ENCODE results near the gene ATXN2. TPM values are rescaled to one million over a fixed set of nuclear protein-coding genes. Genes with fewer than 3 reads are reported as not detected.
"Not testable (repeated sequence)": the region's sequence is repeated elsewhere in the genome, so short reads cannot be mapped to it uniquely, and the experiment has no call there.

The ATXN2 gene
- total RNA-seq, 1 experiment from 2014 or later: 72.9 TPM

DNA sequence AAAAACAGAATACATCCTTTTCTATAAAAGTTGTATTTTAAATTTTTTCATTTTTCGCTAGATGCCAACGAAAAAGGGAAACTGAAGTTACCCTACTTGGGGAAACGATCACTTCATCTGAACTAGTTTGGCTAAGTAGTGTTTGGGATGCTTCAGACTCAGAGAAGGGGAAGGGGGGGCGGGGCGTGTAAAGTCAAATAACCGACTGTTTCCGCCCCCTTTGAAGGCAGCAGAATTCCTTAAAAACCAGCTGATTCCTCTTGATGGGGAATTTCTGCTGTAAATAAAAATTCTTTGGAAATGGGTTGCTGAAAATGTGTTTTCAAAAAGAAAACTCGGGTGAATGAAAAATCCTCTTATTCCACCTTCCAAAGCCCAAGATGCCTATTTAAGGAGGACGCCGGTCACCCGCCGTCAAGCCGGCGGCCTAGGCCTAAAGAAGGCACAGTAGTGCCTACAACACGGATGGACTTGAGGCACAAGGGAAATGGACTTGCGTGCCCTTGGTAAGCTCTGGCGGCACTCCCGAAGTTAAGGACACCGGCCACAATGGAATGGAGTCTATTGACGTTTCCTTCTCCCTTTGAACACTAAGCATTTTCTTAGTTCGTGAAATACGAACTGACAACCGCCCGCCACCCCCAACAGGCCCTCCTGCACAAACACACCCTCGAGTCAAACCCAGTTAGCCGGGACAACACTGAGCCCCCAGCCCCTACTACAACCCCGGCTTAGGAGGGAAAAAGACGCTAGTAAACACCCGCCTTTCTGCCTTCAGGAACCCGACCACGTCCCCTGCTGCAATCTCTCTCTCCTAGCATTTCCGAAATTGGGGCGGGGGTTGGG, 1.9 kb downstream of the ATXN2 start:
- Mint-ChIP-seq H3K27me3 (ENCODE audit: low read depth) (no peaks in the 10 kb centered on the region; the same call in 1 of the 2 replicates), H3K27ac (peak overlapping the region; percentile 93 to 98 (median 94); a peak in 5 of 7 replicates), H3K4me3 (peak overlapping the region; percentile 86 to 95), H3K9me3 (peaks cover 2 to 5% of the 10 kb centered on the region in 2 experiments; a peak in 2 of 5 replicates), H3K36me3 (ENCODE audit: insufficient read depth in 1 of 3, low read depth in 3 of 3) (peaks cover 0 to 8% (median 0%) of the 10 kb centered on the region in 3 experiments; a peak in 3 of 7 replicates), H3K4me1 (peaks cover 22 to 29% of the 10 kb centered on the region in 2 experiments)
- no peak overlapping the region for H2BK15ac ChIP-seq (ENCODE audit: low read depth, low read length)
- no peak overlapping the region for H2AK5ac ChIP-seq (ENCODE audit: insufficient read length, low read length)
- peaks cover 25% of the 10 kb centered on the region; the same call in 1 of the 2 replicates for H3K79me2 ChIP-seq (ENCODE audit: insufficient read depth, low read length)
- no peak overlapping the region for H4K5ac ChIP-seq (ENCODE audit: insufficient read length, low read depth, low read length)
- no peaks in the 10 kb centered on the region for H3K27me3 ChIP-seq (ENCODE audit: insufficient read depth, low read length)
- TF ChIP-seq, protein P1, sequence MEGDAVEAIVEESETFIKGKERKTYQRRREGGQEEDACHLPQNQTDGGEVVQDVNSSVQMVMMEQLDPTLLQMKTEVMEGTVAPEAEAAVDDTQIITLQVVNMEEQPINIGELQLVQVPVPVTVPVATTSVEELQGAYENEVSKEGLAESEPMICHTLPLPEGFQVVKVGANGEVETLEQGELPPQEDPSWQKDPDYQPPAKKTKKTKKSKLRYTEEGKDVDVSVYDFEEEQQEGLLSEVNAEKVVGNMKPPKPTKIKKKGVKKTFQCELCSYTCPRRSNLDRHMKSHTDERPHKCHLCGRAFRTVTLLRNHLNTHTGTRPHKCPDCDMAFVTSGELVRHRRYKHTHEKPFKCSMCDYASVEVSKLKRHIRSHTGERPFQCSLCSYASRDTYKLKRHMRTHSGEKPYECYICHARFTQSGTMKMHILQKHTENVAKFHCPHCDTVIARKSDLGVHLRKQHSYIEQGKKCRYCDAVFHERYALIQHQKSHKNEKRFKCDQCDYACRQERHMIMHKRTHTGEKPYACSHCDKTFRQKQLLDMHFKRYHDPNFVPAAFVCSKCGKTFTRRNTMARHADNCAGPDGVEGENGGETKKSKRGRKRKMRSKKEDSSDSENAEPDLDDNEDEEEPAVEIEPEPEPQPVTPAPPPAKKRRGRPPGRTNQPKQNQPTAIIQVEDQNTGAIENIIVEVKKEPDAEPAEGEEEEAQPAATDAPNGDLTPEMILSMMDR (conservative IDR thresholded peaks at IDR 0.05): no peak
- peak overlapping the region; percentile 78 for H3K9ac ChIP-seq (ENCODE audit: extremely low read depth, insufficient read length, low read length)
- no peak overlapping the region for H3K27ac ChIP-seq (ENCODE audit: insufficient read length, low read depth, low read length)
- peak overlapping the region; percentile 81; the same call in 1 of the 2 replicates for H3K14ac ChIP-seq (ENCODE audit: insufficient read depth, low read length)
- H4K91ac ChIP-seq (ENCODE audit: insufficient read length, low read depth, low read length): no peak overlapping the region
- H2BK5ac ChIP-seq (ENCODE audit: insufficient read length, low read length): no peak overlapping the region
- no peak overlapping the region for H2BK120ac ChIP-seq (ENCODE audit: low read depth, low read length, poor library complexity, severe bottlenecking)
- peaks cover 2% of the 10 kb centered on the region for H3K79me1 ChIP-seq (ENCODE audit: insufficient read depth, low read depth, low read length, poor library complexity, severe bottlenecking)
- no peaks in the 10 kb centered on the region for H3K9me3 ChIP-seq (ENCODE audit: control insufficient read depth, low read depth, low read length)
- DNase-seq: peak; percentile 67
- H3K23ac ChIP-seq (ENCODE audit: insufficient read length, low read depth, low read length): no peak overlapping the region
- no peaks in the 10 kb centered on the region for H4K20me1 ChIP-seq (ENCODE audit: control insufficient read depth, insufficient read depth, insufficient read length)
- no peak overlapping the region for H3K4ac ChIP-seq (ENCODE audit: low read depth, low read length)
- H3K4me2 ChIP-seq (ENCODE audit: insufficient read depth, insufficient read length, low read length): peak overlapping the region; percentile 83
- no peak overlapping the region for H2AFZ ChIP-seq (ENCODE audit: low read length)
- no peak overlapping the region for H4K8ac ChIP-seq (replicated peaks; ENCODE audit: insufficient read length, low read depth, low read length)
- H3K4me1 ChIP-seq (ENCODE audit: insufficient read depth, low read length): no peaks in the 10 kb centered on the region; the same call in 1 of the 2 replicates
- peaks cover 20% of the 10 kb centered on the region for H3K23me2 ChIP-seq (ENCODE audit: insufficient read length, low read depth, low read length, poor library complexity, severe bottlenecking)
- H2BK12ac ChIP-seq (ENCODE audit: insufficient read length, low read depth, low read length): no peak overlapping the region
- H3K56ac ChIP-seq (ENCODE audit: insufficient read length, low read depth, low read length): no peak overlapping the region
- WGBS (ENCODE audit: extremely low coverage, insufficient read length, low lambda C conversion rate): no CpG with 5 or more reads among the region's 33 CpGs
- H2BK20ac ChIP-seq (ENCODE audit: low read depth, low read length, poor library complexity, severe bottlenecking): no peak overlapping the region
- H3K18ac ChIP-seq (ENCODE audit: insufficient read length, low read depth, low read length): no peak overlapping the region
- no peak overlapping the region for H3T11ph ChIP-seq (ENCODE audit: low read length)

DNA sequence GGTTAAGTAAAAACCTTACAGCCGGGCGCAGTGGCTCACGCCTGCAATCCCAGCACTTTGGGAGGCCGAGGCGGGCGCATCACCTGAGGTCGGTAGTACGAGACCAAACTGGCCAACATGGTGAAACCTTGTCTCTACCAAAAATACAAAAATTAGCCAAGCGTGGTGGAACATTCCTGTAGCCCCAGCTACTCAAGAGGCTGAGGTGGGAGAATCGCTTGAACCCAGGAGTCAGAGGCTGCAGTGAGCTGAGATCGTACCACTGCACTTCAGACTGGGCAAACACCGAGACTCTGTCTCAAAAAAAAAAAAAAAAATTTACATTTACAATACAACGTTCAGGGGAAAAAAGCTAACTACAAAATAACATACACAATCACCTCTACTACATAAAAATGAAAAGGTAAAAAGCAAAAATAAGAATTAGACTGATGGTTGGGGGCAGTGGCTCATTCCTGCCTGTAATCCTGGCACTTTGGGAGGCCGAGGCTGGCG, 3.7 kb downstream of the ATXN2 start:
- H2BK12ac ChIP-seq (ENCODE audit: insufficient read length, low read depth, low read length); H3T11ph ChIP-seq (ENCODE audit: low read length); H3K36me3 Mint-ChIP-seq (ENCODE audit: insufficient read depth in 1 of 3, low read depth in 3 of 3); H3K23ac ChIP-seq (ENCODE audit: insufficient read length, low read depth, low read length); H2BK5ac ChIP-seq (ENCODE audit: insufficient read length, low read length); H2AK5ac ChIP-seq (ENCODE audit: insufficient read length, low read length); H3K4me1 ChIP-seq (ENCODE audit: insufficient read depth, low read length); H3K27me3 ChIP-seq (ENCODE audit: insufficient read depth, low read length); H3K4ac ChIP-seq (ENCODE audit: low read depth, low read length); H3K79me1 ChIP-seq (ENCODE audit: insufficient read depth, low read depth, low read length, poor library complexity, severe bottlenecking); H2BK120ac ChIP-seq (ENCODE audit: low read depth, low read length, poor library complexity, severe bottlenecking); H3K18ac ChIP-seq (ENCODE audit: insufficient read length, low read depth, low read length); H3K9ac ChIP-seq (ENCODE audit: extremely low read depth, insufficient read length, low read length); H2BK15ac ChIP-seq (ENCODE audit: low read depth, low read length); H2BK20ac ChIP-seq (ENCODE audit: low read depth, low read length, poor library complexity, severe bottlenecking); H3K27me3 Mint-ChIP-seq (ENCODE audit: low read depth); H3K27ac ChIP-seq (ENCODE audit: insufficient read length, low read depth, low read length); H4K8ac ChIP-seq (replicated peaks; ENCODE audit: insufficient read length, low read depth, low read length); H3K56ac ChIP-seq (ENCODE audit: insufficient read length, low read depth, low read length); H4K20me1 ChIP-seq (ENCODE audit: control insufficient read depth, insufficient read depth, insufficient read length); H3K14ac ChIP-seq (ENCODE audit: insufficient read depth, low read length); H3K9me3 Mint-ChIP-seq; DNase-seq; H4K91ac ChIP-seq (ENCODE audit: insufficient read length, low read depth, low read length); H3K4me2 ChIP-seq (ENCODE audit: insufficient read depth, insufficient read length, low read length); H3K9me3 ChIP-seq (ENCODE audit: control insufficient read depth, low read depth, low read length); H4K5ac ChIP-seq (ENCODE audit: insufficient read length, low read depth, low read length); H2AFZ ChIP-seq (ENCODE audit: low read length): not testable (repeated sequence)
- Histone ChIP-seq H3K79me2 (ENCODE audit: insufficient read depth, low read length) (peaks cover 33% of the 10 kb centered on the region; the same call in 1 of the 2 replicates), H3K23me2 (ENCODE audit: insufficient read length, low read depth, low read length, poor library complexity, severe bottlenecking) (peaks cover 20% of the 10 kb centered on the region)
- WGBS (ENCODE audit: extremely low coverage, insufficient read length, low lambda C conversion rate): no CpG with 5 or more reads among the region's 15 CpGs
- H3K4me3 Mint-ChIP-seq: peak overlapping the region in 1 of 2 experiments; percentile 64; a peak in 2 of 5 replicates
- peaks cover 21 to 29% of the 10 kb centered on the region in 2 experiments for H3K4me1 Mint-ChIP-seq
- H3K27ac Mint-ChIP-seq: peak overlapping the region in 2 of 3 experiments; percentile 15 to 36; a peak in 3 of 7 replicates

Data from H9 (cell line).